ENCODE measurements around the gene GPR17. TPM values are rescaled to one million over a fixed set of nuclear protein-coding genes. Genes with fewer than 3 reads are reported as not detected.

Gene GPR17
- total and polyA plus RNA-seq, 2 donors (not counting 1 experiment from before 2014, with no cell fraction given): 0.06 TPM; not detected in 1

DNA sequence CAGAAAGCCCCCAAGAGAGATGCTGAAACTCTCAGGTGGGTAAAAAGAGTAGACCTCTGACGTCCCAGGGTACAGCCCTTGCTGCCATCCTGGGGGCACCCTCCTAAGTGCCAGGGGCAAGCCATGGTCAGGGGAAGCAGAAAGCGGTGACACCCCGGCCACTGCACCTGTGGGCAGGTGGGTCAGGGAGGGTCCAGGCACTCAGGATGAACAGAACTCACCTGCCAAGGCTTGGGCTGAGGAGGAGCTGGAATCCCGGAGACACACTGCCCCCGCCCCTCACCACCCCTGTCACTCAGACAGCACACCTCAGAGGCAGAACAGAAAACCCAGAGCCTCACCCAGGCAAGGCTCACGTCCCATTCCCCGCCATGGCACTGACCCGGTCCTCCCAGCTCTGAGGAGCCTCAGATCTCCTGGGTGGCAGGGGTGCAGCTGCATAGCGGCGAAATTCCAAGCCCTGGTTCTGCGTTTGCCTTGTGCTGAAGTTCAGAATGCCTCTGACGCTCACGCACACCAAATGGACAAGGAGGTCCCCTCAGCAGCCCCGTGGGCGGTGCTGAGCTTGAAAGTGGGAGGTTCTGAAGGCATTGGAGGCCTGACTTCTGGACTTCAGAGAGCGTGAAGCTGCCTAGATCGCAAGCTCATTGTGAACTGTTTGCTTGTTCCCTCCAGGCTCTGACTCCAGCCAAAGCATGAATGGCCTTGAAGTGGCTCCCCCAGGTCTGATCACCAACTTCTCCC lies 4.3 kb downstream of the GPR17 start:
- intact Hi-C loops (cut with micrococcal nuclease): no loop called here
- peak overlapping the region; percentile 82 for H3K27ac Mint-ChIP-seq
- H3K9ac ChIP-seq (ENCODE audit: low read length): no peak overlapping the region
- peaks cover 30 to 66% of the 10 kb centered on the region in 2 donors for H3K4me1 ChIP-seq (ENCODE audit: control insufficient read depth in 2 of 2, insufficient read depth in 2 of 2, low read length in 2 of 2)
- H3K9me3 Mint-ChIP-seq (ENCODE audit: insufficient read depth): no peaks in the 10 kb centered on the region
- H3K27me3 Mint-ChIP-seq: no peaks in the 10 kb centered on the region
- TF ChIP-seq EZH2 (IDR thresholded peaks at IDR 0.05; ENCODE audit: borderline replicate concordance, insufficient read depth, low read depth, low read length, poor library complexity, severe bottlenecking): no peak
- TF ChIP-seq, protein P1, sequence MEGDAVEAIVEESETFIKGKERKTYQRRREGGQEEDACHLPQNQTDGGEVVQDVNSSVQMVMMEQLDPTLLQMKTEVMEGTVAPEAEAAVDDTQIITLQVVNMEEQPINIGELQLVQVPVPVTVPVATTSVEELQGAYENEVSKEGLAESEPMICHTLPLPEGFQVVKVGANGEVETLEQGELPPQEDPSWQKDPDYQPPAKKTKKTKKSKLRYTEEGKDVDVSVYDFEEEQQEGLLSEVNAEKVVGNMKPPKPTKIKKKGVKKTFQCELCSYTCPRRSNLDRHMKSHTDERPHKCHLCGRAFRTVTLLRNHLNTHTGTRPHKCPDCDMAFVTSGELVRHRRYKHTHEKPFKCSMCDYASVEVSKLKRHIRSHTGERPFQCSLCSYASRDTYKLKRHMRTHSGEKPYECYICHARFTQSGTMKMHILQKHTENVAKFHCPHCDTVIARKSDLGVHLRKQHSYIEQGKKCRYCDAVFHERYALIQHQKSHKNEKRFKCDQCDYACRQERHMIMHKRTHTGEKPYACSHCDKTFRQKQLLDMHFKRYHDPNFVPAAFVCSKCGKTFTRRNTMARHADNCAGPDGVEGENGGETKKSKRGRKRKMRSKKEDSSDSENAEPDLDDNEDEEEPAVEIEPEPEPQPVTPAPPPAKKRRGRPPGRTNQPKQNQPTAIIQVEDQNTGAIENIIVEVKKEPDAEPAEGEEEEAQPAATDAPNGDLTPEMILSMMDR (IDR thresholded peaks at IDR 0.05): peak; percentile 67
- ATAC-seq (ENCODE audit: low read depth) (peak; percentile 7), DNase-seq (no peak)
- H2AFZ ChIP-seq (ENCODE audit: insufficient read depth, low read depth, low read length, poor library complexity, severe bottlenecking): peak overlapping the region; percentile 65
- POLR2A ChIA-PET: interaction anchor here (1.2 to 2.3 kb wide), 2 partner anchors 57 to 59 kb away, joined by 4 to 13 read pairs; no protein-coding TSS in a partner anchor
- no peaks in the 10 kb centered on the region for H3K79me2 ChIP-seq (ENCODE audit: control insufficient read depth, insufficient read depth, low read length)
- 85% methylated on average over 17 of the region's 17 CpGs for WGBS (ENCODE audit: insufficient coverage)
- CTCF ChIA-PET: interaction anchor here (0.6 to 19.3 kb wide), 33 partner anchors 8 to 329 kb away, joined by 3 to 553 read pairs (median 6); partner anchors contain the start of genes LIMS2 and SFT2D3
- H3K4me3 Mint-ChIP-seq: peak overlapping the region; percentile 74
- no peaks in the 10 kb centered on the region for H4K20me1 ChIP-seq (ENCODE audit: control insufficient read depth, insufficient read depth, low read length, poor library complexity, severe bottlenecking)
- H3K27me3 ChIP-seq (replicated peaks in 1 of 4; ENCODE audit: control extremely low read depth in 1 of 4, control insufficient read depth in 3 of 4, insufficient read depth in 4 of 4, low read length in 3 of 4): no peaks in the 10 kb centered on the region
- no peaks in the 10 kb centered on the region for H3K36me3 ChIP-seq (replicated peaks in 1 of 2; ENCODE audit: control extremely low read depth in 1 of 2, control insufficient read depth in 1 of 2, extremely low read depth in 1 of 2, insufficient read depth in 2 of 2, low read length in 1 of 2)
- peak overlapping the region; percentile 63 for H3K4me2 ChIP-seq (replicated peaks; ENCODE audit: low read depth, low read length, poor library complexity, severe bottlenecking)
- peaks cover 64% of the 10 kb centered on the region for H3K4me1 Mint-ChIP-seq
- no peak overlapping the region for H3K4me3 ChIP-seq (ENCODE audit: control extremely low read depth in 1 of 5, extremely low read depth in 1 of 5, insufficient read depth in 1 of 5, low read depth in 2 of 5, low read length in 4 of 5)
- H3K9me3 ChIP-seq (ENCODE audit: control extremely low read depth in 1 of 3, control insufficient read depth in 2 of 3, insufficient read depth in 1 of 3, low read length in 2 of 3): peaks cover 0 to 8% (median 0%) of the 10 kb centered on the region in 3 donors
- no peak overlapping the region for H3K27ac ChIP-seq (ENCODE audit: low read length in 2 of 2)

Measured in B cell (primary cell).